ENCODE data around the gene RAB11A.

The RAB11A gene

DNA sequence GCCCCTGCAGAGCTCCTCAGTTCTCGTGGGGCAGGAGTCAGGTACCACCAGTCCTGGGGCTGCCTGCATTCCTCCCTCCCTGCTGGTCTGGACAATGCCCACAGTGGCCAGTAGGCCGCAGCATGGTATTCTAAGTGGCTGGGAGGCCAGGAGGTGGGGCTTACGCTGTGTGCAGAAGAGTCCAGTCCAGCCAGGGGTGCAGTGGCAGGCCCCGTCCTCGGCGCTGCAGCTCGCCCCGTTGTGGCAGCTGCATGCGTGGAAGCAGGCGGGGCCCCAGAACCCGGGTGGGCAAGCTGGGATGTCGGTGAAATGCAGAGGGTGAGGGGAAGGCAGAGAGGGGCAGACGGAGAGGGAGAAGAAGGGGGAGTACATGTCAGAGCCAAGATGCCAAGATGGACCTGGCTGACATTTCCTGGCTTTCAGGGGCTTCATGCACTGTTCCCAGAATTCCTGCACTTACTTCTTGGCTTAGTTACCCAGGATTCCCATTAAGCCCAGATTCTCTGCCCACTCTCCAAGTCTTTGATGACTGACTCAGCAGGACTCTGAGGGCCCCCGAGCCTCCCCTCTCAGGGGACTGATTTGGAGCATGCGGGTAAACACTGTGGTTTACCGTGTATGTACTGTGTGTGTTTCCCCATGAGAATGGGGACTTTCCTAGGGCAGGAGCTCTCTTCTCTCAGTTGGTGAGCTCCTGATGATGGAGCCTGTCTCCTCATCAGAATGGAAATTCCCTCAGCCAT lies 47.5 kb downstream of the RAB11A start:
- DNase-seq (ENCODE audit: low read depth): peak; percentile 76

DNA sequence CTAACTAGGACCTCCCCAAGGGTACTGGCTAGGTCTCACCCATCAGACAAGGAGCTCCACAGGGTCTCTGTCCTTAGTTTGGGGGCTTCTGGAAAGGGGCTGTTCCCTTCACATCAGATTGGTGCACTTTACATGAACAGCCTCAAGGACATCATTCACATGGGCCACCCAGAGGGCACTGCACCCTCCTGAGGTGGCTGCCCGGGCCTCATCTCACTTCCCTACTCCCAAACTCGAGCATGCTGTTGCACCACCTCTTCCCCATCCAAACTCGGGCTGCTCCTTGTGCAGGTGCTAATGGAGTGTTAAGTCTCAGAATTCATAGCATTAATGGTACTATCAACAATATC lies 48.1 kb downstream of the RAB11A start:
- DNase-seq (ENCODE audit: low read depth): no peak

DNA sequence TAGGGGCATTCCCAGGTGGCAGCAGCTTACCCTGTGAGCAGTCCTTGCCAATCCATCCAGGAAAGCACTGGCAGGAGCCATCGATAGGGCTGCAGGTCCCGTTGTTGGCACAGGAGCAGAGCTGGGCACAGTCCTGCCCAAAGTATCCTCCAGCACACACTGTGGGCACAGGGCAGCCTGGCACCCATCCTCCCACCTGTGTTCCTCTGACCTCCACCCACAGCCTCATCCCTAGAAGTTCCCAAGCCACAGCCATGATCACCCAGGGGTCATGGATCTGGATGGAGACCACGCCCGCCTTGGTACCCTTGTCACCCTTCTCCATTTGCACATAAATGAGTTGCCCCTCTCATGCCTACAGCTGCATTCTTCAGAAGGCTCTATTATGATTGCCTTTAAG lies 48.6 kb downstream of the RAB11A start:
- DNase-seq (ENCODE audit: low read depth): no peak

DNA sequence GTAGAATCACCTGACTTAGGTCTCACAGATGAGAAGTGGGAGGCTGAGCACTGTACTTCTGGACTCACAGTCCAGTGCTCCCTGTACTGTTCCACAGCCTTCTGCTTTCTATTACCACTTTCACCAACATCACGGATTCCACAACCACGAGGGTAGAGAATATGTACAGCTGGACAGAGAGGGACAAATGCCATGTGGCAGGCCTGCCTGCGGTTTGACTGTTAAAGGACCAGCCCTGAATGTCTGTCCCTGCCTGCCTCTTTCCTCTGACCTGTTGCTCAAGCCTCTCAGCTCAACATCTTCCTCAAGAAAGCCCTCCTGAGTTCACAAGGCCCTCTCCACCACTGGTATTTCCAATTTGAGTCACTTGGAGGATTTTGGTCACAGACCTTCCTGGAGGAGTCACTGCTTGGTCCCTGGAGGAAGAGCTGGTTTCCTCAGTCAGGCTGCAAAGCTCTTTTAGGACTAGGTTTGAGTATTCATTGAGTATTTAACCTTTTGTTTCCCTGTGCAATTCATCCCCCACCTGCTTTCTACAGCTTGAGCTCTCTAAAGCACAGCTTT lies 49.1 kb downstream of the RAB11A start:
- DNase-seq (ENCODE audit: low read depth): no peak

DNA sequence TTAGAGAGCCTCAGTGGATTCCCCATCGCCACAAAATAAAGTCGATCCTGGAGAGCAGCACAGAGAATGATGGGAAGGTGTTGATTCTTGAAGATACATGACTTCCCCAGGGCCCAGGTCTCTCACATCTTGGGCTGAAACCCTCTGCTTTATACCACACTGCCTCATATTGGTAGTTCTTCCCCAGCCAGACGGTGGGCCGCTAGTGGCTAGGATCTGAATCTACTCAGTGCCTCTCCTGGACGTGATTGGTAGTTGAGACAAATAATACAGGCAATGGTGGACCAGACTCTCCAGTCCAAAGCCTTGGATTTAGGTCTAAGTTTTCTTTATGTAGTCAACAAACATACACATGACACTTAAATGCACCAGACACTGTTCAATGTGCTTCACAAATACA lies 49.7 kb downstream of the RAB11A start:
- DNase-seq (ENCODE audit: low read depth): no peak

DNA sequence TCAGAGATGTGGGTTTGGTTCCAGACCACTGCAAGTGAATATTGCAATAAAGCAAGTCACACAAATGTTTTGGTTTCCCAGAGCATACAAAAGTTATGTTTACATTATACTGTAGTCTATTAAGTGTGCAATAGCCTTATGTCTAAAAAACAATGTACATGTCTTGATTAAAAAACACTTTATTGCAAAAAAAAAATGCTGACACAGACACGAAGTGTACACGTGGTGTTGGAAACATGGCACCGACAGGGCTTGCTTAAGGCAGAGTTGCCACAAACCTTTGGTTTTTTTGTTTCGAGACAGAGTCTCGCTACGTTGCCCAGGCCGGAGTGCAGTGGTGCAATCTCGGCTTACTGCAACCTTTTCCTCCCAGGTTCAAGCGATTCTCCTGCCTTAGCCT lies 50.1 kb downstream of the RAB11A start:
- DNase-seq (ENCODE audit: low read depth): no peak

DNA sequence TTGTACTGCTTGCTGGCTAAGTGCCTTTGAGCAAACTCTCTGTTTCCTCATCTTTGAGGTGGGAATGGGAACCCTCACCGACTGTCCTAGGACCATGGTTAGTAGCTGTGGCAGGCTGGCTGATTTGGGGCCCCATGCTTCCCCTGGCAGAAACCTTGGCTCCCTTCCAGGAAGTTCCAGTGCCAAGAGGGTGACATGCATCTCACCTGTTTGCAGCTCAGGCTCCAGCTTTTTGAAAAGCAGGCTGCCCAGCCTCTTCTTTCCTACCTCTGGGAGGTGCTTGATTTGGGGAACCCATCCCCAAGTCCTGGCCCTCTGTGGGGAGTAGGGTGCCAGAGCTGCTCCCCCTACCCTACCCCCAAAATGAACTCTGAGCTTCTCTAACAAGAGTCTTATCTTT lies 50.8 kb downstream of the RAB11A start:
- no peak for DNase-seq (ENCODE audit: low read depth)

DNA sequence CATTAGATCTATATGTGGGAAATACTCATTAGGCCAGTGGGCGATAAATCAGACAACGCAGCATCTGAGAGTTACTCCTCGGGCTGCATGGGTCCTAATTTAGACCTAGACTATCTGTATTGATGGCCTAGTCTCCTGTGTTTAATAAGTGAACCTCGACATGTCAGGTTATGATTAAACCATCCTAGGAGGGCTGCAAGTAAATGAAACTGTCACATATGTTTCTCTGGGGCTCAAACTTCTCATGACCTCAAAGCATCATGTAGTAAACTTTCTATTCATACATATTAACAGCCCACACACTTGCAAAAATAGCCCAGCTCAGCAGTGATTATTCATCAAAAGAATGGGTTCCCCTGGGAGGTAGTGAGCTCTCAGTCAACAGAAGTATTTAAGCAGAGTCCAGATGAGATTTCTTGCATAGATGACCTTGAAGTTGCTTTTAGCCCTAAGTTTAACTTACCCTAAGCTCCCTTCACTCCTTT lies 51.6 kb downstream of the RAB11A start:
- no peak for DNase-seq (ENCODE audit: low read depth)

DNA sequence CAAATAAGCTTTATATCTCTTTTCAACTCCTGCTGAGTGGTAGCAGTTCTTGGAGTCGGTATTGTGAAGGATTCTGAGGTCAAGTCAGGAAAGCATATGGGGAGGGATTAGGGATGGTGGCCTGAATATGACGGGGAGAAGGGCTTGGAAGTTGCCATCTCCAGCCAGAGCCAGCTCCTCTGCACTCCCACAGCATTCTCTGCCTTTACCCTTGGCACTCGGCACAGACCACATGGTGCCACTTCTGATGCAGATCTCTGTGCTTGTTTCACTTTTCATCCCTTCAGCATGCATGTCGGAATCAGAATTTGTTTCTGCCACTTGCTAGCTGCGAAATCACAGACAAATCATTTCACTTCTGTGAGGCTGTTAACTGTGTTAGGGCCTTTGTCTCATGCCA lies 52.5 kb downstream of the RAB11A start:
- DNase-seq (ENCODE audit: low read depth): no peak

DNA sequence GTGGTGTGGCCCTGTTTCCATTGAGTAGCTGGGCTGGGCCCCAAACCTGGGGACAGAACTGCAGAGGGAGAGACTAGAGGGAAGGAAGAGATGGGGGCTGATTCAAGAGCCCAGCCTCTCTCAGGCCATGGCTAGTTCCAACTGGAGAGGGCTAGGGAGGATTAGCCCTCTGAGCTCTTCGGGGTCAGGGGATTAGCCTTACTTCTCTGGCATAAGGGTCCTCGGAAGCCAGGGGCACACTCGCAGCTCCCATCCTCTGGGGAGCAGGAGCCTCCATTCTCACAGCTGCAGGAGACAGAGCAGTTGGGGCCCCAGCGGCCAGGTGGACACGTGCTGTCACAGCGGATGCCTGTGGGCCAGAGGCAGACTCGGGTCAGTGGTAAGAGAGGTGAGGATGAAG lies 53.3 kb downstream of the RAB11A start:
- no peak for DNase-seq (ENCODE audit: low read depth)

DNA sequence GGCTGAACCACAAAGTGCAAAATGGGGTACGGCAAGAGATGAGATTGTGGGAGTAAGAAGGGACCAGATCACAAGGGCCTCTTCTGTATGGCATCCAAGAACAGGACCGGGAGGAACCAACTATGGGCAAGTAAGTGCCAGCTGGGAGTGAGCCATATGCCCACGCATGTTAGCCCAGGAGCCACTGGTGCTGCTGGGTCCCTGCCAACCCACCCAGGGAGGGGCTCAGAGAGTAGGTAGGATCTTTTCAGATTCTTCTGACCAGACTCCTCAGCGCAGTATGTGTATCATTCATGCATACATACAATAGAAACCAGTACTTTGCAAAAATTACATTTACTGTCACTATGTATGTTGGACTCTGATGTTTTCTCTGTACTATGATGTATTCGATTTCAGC lies 54.0 kb downstream of the RAB11A start:
- no peak for DNase-seq (ENCODE audit: low read depth)

DNA sequence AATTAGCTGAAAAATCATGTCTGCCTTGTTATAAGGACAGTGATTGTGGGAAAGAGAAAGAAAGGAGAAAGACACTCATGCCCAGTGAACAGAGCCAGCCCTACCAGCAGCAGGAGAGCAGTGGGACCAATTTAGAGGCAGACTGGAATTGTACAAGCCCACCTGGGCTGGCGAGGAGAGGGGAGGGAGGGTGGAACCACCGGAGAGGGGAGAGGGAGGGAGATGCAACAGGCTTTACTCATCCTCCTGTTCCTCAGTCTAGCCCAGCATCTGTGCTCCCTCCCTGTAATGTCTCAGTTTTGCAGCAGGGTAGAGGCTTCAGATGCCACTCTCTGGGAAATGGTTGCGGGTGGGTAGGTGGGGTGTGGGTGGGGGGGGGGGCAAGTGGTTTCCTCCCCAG lies 54.7 kb downstream of the RAB11A start:
- no peak for DNase-seq (ENCODE audit: low read depth)

DNA sequence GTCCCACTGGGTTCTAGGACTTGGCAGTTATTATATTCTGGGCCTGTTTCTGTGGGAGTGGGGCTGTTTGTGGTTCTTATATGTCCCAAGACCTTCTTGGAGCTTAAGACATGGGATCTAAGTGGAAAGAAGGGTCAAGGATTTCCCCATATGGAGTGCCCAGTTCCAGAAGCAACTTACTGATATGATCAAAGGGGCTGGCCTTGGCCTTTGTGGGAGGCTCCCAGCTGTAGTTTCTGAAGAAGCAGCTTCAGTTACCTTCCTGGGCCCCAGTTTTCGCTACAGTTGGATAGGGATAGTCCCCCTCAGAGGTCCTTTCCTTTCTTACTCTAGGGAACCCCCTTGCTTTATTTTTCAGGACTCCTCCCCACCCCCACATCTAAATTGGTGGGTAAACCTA lies 56.0 kb downstream of the RAB11A start:
- no peak for DNase-seq (ENCODE audit: low read depth)

DNA sequence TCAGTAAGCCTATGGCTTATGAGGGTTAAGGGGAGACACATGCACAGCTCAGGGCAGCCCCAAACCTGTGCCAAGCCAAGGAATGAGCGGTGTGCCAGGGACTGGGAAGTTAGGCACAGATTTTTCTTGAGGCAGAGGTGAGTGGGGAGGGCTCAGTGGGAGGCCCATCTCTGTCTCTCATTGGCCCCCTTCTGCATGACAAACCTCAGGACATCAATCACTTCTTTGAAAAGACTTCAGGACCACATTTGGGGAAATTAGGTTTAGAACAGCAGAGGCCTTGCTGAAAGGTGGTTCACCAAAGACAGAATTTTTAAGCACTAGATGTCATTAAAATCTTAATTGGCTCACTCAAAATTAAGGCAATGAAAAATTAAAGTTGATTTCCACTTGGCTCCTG lies 57.2 kb downstream of the RAB11A start:
- no peak for DNase-seq (ENCODE audit: low read depth)

DNA sequence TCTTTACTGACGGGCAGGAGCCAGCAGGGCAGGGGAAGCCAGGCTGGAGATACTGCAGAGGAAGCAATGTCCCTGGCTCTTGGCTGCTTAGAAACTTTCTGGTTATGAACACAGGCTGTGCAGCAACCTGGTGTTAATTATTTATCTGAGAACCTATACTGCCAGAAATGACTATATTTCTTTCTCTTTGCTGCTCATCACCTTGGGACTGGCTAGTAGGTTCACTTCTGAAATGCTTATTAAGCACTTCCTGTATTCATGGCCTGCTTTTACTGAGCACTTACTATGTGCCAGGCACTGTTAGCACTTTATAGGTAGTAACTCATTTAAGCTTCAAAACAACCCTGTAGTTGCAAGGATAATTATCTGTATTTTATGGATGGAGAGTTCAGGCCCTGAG lies 57.6 kb downstream of the RAB11A start:
- no peak for DNase-seq (ENCODE audit: low read depth)

DNA sequence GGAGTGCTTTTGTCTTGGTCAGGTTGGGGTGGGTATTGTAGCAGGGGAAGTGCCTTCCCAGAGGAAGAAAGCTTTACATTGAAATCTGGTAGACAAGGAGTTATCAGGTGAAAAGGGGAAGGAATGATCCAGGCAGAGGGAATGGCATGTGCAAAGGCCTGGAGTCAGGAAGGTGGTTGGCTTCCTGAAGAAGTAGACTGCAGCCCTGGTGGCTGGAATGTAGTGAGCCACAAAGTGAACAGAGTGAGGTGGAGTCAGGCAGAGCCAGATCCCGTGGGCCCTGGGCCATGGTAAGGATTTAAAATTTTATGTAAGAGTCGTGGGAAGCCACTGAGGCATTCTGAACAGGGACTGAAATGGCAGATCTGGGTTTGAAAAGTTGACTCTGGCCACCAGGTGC lies 58.3 kb downstream of the RAB11A start:
- DNase-seq (ENCODE audit: low read depth): peak; percentile 24

DNA sequence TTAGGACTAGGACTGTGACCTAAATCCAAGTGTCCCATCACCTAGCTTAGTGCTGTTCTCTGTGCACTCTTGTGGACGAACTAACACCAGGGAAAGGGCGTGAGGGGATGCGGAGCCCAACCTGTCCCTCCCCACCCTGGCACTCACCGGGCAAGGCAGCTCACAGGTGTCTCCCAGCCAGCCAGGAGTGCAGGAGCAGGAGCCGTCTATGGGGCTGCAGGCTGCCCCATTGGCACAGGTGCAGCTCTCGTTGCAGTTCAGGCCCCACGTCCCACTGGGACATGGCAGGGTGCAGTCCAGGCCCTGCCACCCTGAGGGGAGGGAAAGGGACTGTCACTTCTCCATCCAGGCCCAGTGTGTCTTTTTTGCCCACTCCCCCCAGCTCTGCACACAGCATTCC lies 60.3 kb downstream of the RAB11A start:
- no peak for DNase-seq (ENCODE audit: low read depth)

DNA sequence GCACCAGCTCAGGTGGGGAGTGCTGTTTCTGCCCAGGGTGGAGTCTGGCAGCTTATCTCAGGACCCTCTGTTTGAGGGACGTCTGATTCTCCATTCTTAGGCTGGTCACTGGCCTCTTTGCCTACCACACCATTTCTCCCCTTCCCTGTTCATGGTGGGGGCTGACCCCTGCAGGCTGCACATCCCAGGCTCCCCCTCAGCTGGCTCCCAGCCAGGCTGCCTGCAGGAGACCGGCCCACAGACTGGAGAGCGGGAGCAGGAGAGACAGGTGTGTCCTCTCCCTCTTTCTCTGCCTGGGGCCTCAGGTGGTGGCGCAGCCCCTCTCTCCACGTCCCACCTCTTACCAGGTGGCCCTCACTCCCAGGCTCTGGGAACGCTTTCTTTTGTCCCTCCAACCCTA lies 60.8 kb downstream of the RAB11A start:
- no peak for DNase-seq (ENCODE audit: low read depth)

DNA sequence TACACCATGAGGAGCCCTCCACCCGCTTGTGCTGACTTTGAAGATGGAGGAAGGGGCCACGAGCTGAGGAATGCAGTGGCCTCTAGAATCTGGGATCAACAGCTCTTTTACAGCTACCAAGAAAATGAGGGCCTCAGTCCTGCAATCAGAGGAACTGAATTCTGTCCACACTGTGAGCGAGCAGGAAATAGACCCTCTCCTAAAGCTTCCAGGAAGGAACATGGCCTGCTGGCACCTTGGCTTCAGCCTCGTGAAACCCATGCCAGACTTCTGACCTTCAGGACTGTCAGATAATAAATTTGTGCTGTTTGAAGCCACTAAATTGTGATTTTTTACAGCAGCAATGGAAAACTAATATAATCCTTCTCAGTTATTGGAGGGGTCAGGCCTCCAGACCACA lies 61.9 kb downstream of the RAB11A start:
- no peak for DNase-seq (ENCODE audit: low read depth)

DNA sequence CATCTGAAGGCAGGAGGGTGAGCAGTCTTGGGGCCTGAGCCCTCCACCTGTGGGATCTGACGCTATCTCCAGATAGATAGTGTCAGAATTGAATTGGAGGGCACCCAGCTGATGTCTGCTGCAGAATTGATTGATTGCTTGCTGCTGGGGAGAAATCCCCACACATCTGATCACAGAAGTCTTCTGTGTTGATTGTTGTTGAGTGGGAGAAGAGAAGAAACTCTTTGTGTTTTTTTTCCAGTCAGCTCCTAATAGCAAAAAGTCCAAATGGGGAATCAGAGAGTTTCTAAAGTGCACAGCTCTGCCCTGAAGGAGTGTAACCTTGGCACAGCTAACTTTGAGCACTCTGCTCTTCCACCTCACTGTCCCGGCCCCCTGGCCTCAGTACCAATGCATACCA lies 66.1 kb downstream of the RAB11A start:
- no peak for DNase-seq (ENCODE audit: low read depth)

DNA sequence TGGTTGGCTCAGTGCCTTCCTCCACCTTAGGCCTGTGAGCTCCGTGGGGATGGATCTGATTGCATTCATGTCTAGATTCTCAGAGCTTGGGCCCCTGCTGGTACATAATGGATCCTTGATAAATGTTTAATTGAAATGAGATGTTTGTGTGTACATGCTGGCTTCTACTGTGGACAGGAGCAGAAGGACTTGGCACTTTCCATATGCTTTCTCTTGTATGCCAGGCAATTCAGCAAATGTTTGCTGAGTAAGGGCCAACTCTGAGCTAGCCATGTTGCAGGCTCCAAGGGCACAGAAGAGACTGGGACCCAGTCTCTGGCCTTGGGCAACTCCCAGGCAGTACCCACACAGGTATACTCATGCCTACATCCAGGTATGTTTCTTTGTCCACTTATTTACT lies 67.0 kb downstream of the RAB11A start:
- DNase-seq (ENCODE audit: low read depth): no peak

DNA sequence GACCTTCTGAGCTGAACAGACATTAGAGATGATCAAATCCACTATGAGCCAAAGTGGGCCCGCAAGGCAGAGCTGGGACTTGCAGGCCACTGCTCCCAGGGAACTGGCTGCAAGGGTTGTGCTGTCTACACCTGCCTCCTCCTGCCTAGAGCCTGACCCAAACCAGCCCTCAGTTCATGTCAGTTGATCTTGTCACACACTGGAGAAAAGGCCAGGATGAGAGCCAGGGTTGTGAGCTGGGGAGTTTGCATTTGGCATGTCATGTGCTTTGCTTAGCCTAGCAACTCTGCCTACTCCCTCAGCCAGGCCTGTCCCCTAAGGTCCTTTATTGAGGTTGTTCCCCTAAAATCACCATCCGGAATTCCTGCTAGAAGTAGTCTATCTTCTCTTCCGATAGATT lies 67.8 kb downstream of the RAB11A start:
- no peak for DNase-seq (ENCODE audit: low read depth)

DNA sequence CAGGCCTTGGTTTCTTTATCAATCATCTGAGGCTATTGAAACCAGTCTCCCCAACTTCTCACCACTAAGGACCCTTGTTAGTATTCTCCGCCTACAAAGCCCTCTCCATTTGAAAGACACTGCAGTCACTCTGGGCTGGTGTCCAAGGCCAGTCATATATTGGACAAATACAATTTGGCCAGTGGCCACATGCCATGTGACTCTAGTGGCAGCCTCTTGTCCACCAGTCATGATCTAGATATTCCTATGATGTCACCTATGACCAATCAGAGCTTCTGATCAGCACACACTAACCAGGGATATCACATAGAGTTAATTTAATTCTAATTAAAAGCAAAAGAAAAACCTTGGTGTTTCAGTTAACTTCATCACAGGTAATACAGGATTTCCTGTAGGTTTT lies 68.2 kb downstream of the RAB11A start:
- DNase-seq (ENCODE audit: low read depth): peak; percentile 13

DNA sequence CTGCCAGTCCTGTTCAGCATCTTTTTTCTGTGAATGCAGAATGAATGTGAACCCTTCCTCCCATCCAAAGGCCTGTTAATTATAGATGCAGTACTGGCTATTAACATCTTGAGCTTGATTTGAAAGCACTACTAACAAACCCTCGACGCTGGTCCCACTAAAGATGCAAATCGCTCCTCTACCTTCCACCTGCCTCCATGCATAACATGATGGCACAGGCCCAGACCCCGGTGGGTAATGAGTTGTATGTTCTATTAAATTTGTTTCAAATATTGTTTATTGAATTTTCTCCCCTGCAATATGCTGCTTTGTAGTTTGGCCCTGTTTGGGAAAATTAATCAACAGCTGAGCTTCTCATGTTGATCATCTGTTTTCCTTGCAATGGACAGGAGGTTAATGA lies 69.3 kb downstream of the RAB11A start:
- no peak for DNase-seq (ENCODE audit: low read depth)
